H1 (cell line): Measurements from ENCODE around the gene TRIOBP.
A peak's percentile ranks its signal among the peaks of the same experiment; 100 is the strongest.

Experiments
- BRCA1 ChIP-seq: IDR thresholded peaks from 2 replicates; pipeline ENCODE4 v1.6.1; 2012; ENCODE audit warnings: low read depth, low read length, improper control_type of control experiment
- CTCF ChIP-seq, 3 experiments: IDR thresholded peaks; 1 replicate in 2 of 3; 2 replicates in 1 of 3; pipeline versions ENCODE4 v1.5.1 to v1.6.1; 2011; ENCODE audit warnings: low read length in 3 of 3, mild to moderate bottlenecking in 3 of 3, inconsistent platforms in 2 of 3, low read depth in 1 of 3, moderate library complexity in 1 of 3; ENCODE audit not compliant: insufficient read depth in 1 of 3; ENCODE audit errors: control extremely low read depth in 1 of 3
- EP300 ChIP-seq, 2 experiments: IDR thresholded peaks; 1 replicate in 1 of 2; 2 replicates in 1 of 2; pipeline ENCODE4 v1.6.1; 2011 to 2012; ENCODE audit warnings: low read depth in 2 of 2, low read length in 2 of 2, mild to moderate bottlenecking in 2 of 2, borderline replicate concordance in 1 of 2, inconsistent platforms in 1 of 2, moderate library complexity in 1 of 2
- EZH2 ChIP-seq: fragments of 200-600 bp; sonication (generic); IDR thresholded peaks from 2 replicates; pipeline ENCODE4 v1.7.1; 2012; ENCODE audit warnings: low read depth, mild to moderate bottlenecking, moderate library complexity, low read length, inconsistent platforms; ENCODE audit not compliant: severe bottlenecking
- GABPA ChIP-seq: IDR thresholded peaks from 2 replicates; pipeline ENCODE4 v1.6.1; 2011; ENCODE audit warnings: mild to moderate bottlenecking, low read length, moderate library complexity, borderline replicate concordance; ENCODE audit not compliant: insufficient read depth
- MAX ChIP-seq: IDR thresholded peaks from 2 replicates; pipeline ENCODE4 v1.6.1; 2012; ENCODE audit warnings: inconsistent platforms
- POLR2A ChIP-seq, 2 experiments: IDR thresholded peaks; 1 replicate in 1 of 2; 2 replicates in 1 of 2; pipeline ENCODE4 v1.6.1; 2011; ENCODE audit warnings: low read depth in 2 of 2, low read length in 2 of 2, mild to moderate bottlenecking in 2 of 2; ENCODE audit errors: control extremely low read depth in 1 of 2
- POLR2AphosphoS5 ChIP-seq: IDR thresholded peaks from 2 replicates; pipeline ENCODE4 v1.6.1; 2011; ENCODE audit warnings: low read depth, low read length
- SIN3A ChIP-seq, 2 experiments: IDR thresholded peaks in 1 of 2; conservative IDR thresholded peaks in 1 of 2; 2 replicates each; pipeline ENCODE4 v1.6.1; 2011 to 2012; ENCODE audit warnings: low read length in 2 of 2, improper control_type of control experiment in 1 of 2, low read depth in 1 of 2, mild to moderate bottlenecking in 1 of 2
- SIRT6 ChIP-seq: IDR thresholded peaks from one replicate; pipeline ENCODE4 v1.7.1; 2012; ENCODE audit warnings: low read length, inconsistent platforms
- SIX5 ChIP-seq: IDR thresholded peaks from 2 replicates; pipeline ENCODE4 v1.6.1; 2011; ENCODE audit warnings: mild to moderate bottlenecking, low read depth, low read length
- TAF7 ChIP-seq: optimal IDR thresholded peaks from 2 replicates; pipeline ENCODE3; 2011; ENCODE audit warnings: low read depth, mild to moderate bottlenecking, inconsistent platforms, low read length, moderate library complexity, borderline replicate concordance
- TBP ChIP-seq: IDR thresholded peaks from 2 replicates; pipeline ENCODE4 v1.6.1; 2011; ENCODE audit warnings: low read depth, low read length, improper control_type of control experiment
- YY1 ChIP-seq: IDR thresholded peaks from 2 replicates; pipeline ENCODE4 v1.6.1; 2011; ENCODE audit warnings: low read depth, mild to moderate bottlenecking, low read length

GRCh38 chr22:37746366-37747079 lies 49.7 kb downstream of the TRIOBP start:
- TF ChIP-seq CTCF (IDR thresholded peaks at IDR 0.05; ENCODE audit: control extremely low read depth in 1 of 3, insufficient read depth in 1 of 3, low read depth in 1 of 3, low read length in 3 of 3) (no peak), POLR2A (IDR thresholded peaks at IDR 0.05; ENCODE audit: control extremely low read depth in 1 of 2, low read depth in 2 of 2, low read length in 2 of 2) (no peak; a peak in 1 of 3 replicates), SIRT6 (no peak), POLR2AphosphoS5 (no peak; the same call in none of the 2 replicates), EP300 (IDR thresholded peaks at IDR 0.05; ENCODE audit: borderline replicate concordance in 1 of 2, low read depth in 2 of 2, low read length in 2 of 2) (no peak), EZH2 (no peak), BRCA1 (no peak), SIX5 (no peak), GABPA (no peak), YY1 (peak; percentile 73; the same call in 1 of the 2 replicates), TBP (no peak; the same call in 1 of the 2 replicates), TAF7 (no peak), MAX (no peak; the same call in 1 of the 2 replicates), SIN3A (conservative IDR thresholded peaks at IDR 0.05 in 1 of 2, IDR thresholded peaks at IDR 0.05 in 1 of 2; ENCODE audit: low read depth in 1 of 2, low read length in 2 of 2) (no peak)
